Activated CD8-positive, alpha-beta T cell treated with anti-CD3 and anti-CD28 coated beads, Interleukin-2, amount 10 ng/mL, durations not matched to agents 7 days and 5 days (primary cell): ENCODE measurements around the gene TMC4. TPM values are rescaled to one million over a fixed set of nuclear protein-coding genes. Genes with fewer than 3 reads are reported as not detected.

Experiments used
- ATAC-seq: fragments of 150-1000 bp; cut with Tn5 transposase; one replicate; pipeline ENCODE4 v1.10.0; 2021; ENCODE audit warnings: moderate library complexity
- CTCF ChIA-PET: fragments of 350-600 bp; sonication (Branson Sonifier 250); formaldehyde crosslinking; loops from one replicate; lab custom pipeline; 2021; ENCODE audit warnings: antibody characterized with exemption; lab: Charles Lee
- POLR2A ChIA-PET: fragments of 350-600 bp; sonication (Branson Sonifier 250); formaldehyde crosslinking; loops from one replicate; lab custom pipeline; 2021; ENCODE audit warnings: antibody characterized with exemption; lab: Charles Lee
- DNase-seq: peaks from one replicate; pipeline ENCODE4 v3.0.0-alpha.2; 2020
- H3K27ac Mint-ChIP-seq: one replicate; pipeline ENCODE4 v1.8.0; 2021; ENCODE audit warnings: mild to moderate bottlenecking, mixed read lengths
- H3K27me3 Mint-ChIP-seq: one replicate; pipeline ENCODE4 v1.8.0; 2021; ENCODE audit warnings: low read depth, mixed read lengths
- H3K36me3 Mint-ChIP-seq: one replicate; pipeline ENCODE4 v1.8.0; 2021; ENCODE audit warnings: low read depth, mixed read lengths
- H3K4me1 Mint-ChIP-seq: one replicate; pipeline ENCODE4 v1.8.0; 2021; ENCODE audit warnings: low read depth, mixed read lengths
- H3K4me3 Mint-ChIP-seq: one replicate; pipeline ENCODE4 v1.8.0; 2021; ENCODE audit warnings: mild to moderate bottlenecking, mixed read lengths
- H3K9me3 Mint-ChIP-seq: one replicate; pipeline ENCODE4 v1.8.0; 2022; ENCODE audit warnings: mixed read lengths; ENCODE audit not compliant: insufficient read depth
- total RNA-seq, 2 experiments: library from RNA; stranded (reverse); gene quantifications; one replicate each; pipeline ENCODE4 v1.2.3, GENCODE V29; 2021

The TMC4 gene
- total RNA-seq, 2 experiments from 2014 or later: 0.55 to 0.76 TPM

GRCh38 chr19:54137699-54138488, 35.1 kb downstream of the TMC4 start, which contains the start of gene CNOT3:
TSS of gene CNOT3 (plus strand) at chr19:54137762. CDS start at chr19:54142979, 5,217 bp downstream.
- Mint-ChIP-seq H3K36me3 (peaks cover 32% of the 10 kb centered on the region), H3K4me3 (peak within 1 kb of the TSS; percentile 84), H3K27ac (peak within 1 kb of the TSS; percentile 92), H3K27me3 (no peaks in the 10 kb centered on the region), H3K9me3 (no peaks in the 10 kb centered on the region), H3K4me1 (peaks cover 45% of the 10 kb centered on the region)
- ChIA-PET CTCF (interaction anchor here (1.0 to 2.2 kb wide), 11 partner anchors 17 to 1516 kb away, joined by 3 to 7 read pairs (median 4); partner anchors contain the start of genes LENG1 and MBOAT7), POLR2A (interaction anchor here (0.5 to 2.5 kb wide), 10 partner anchors 10 to 1516 kb away, joined by 3 to 20 read pairs (median 4); partner anchors contain the start of genes LENG1, MYADM, PRPF31 and TFPT)
- DNase-seq (peak; percentile 44), ATAC-seq (no peak)

GRCh38 chr19:54136864-54137698, 35.9 kb downstream of the TMC4 start:
- ChIA-PET POLR2A (interaction anchor here (0.5 to 2.3 kb wide), 13 partner anchors 11 to 1517 kb away, joined by 3 to 20 read pairs (median 3); partner anchors contain the start of genes LENG1, MYADM, PRPF31 and TFPT), CTCF (interaction anchor here (1.0 to 2.2 kb wide), 13 partner anchors 14 to 1517 kb away, joined by 3 to 7 read pairs (median 3); partner anchors contain the start of genes LENG1, MBOAT7, PRPF31 and TFPT)
- Mint-ChIP-seq H3K27ac (peak overlapping the region; percentile 92), H3K27me3 (no peaks in the 10 kb centered on the region), H3K4me1 (peaks cover 45% of the 10 kb centered on the region), H3K36me3 (peaks cover 24% of the 10 kb centered on the region), H3K9me3 (no peaks in the 10 kb centered on the region), H3K4me3 (peak overlapping the region; percentile 84)
- peak; percentile 88 for ATAC-seq
- peak; percentile 100 for DNase-seq

- peak overlapping the region; percentile 84 for H3K4me3 Mint-ChIP-seq
- ATAC-seq (no peak), DNase-seq (no peak)
- CTCF ChIA-PET: interaction anchor here (1.0 to 2.2 kb wide), 11 partner anchors 14 to 253 kb away, joined by 3 to 7 read pairs (median 3); partner anchors contain the start of genes LENG1, PRPF31 and TFPT
- peaks cover 45% of the 10 kb centered on the region for H3K4me1 Mint-ChIP-seq
- H3K9me3 Mint-ChIP-seq: no peaks in the 10 kb centered on the region
- no peaks in the 10 kb centered on the region for H3K27me3 Mint-ChIP-seq
- POLR2A ChIA-PET: interaction anchor here (0.8 to 2.3 kb wide), 9 partner anchors 12 to 65 kb away, joined by 3 to 20 read pairs (median 4); partner anchors contain the start of genes LENG1, PRPF31 and TFPT
- H3K36me3 Mint-ChIP-seq: peaks cover 25% of the 10 kb centered on the region
- H3K27ac Mint-ChIP-seq: peak overlapping the region; percentile 92
Measured at GRCh38 chr19:54136086-54136863, 36.7 kb downstream of the TMC4 start.

GRCh38 chr19:54133957-54134590, 38.9 kb downstream of the TMC4 start:
- Mint-ChIP-seq H3K36me3 (peaks cover 16% of the 10 kb centered on the region), H3K27me3 (no peaks in the 10 kb centered on the region), H3K27ac (peak overlapping the region; percentile 76), H3K4me3 (no peak overlapping the region), H3K9me3 (no peaks in the 10 kb centered on the region), H3K4me1 (peaks cover 25% of the 10 kb centered on the region)
- ATAC-seq: no peak
- no peak for DNase-seq
- POLR2A ChIA-PET: no interaction called here
- CTCF ChIA-PET: no interaction called here

- POLR2A ChIA-PET: no interaction called here
- H3K27me3 Mint-ChIP-seq: no peaks in the 10 kb centered on the region
- CTCF ChIA-PET: no interaction called here
- peaks cover 19% of the 10 kb centered on the region for H3K4me1 Mint-ChIP-seq
- H3K36me3 Mint-ChIP-seq: peaks cover 14% of the 10 kb centered on the region
- DNase-seq (peak; percentile 41), ATAC-seq (no peak)
- H3K9me3 Mint-ChIP-seq: no peaks in the 10 kb centered on the region
- no peak overlapping the region for H3K27ac Mint-ChIP-seq
- no peak overlapping the region for H3K4me3 Mint-ChIP-seq
Measured at GRCh38 chr19:54133312-54133956, 39.5 kb downstream of the TMC4 start.

- no peak overlapping the region for H3K27ac Mint-ChIP-seq
- no peak overlapping the region for H3K4me3 Mint-ChIP-seq
- DNase-seq: no peak
- ChIA-PET CTCF (no interaction called here), POLR2A (interaction anchor here (1.3 kb wide), 1 partner anchor 14 kb away, joined by 4 read pairs; the partner anchor contains the start of genes PRPF31 and TFPT)
- no peaks in the 10 kb centered on the region for H3K9me3 Mint-ChIP-seq
- H3K27me3 Mint-ChIP-seq: no peaks in the 10 kb centered on the region
- ATAC-seq: no peak
- H3K36me3 Mint-ChIP-seq: peaks cover 30% of the 10 kb centered on the region
- H3K4me1 Mint-ChIP-seq: peaks cover 5% of the 10 kb centered on the region
Measured at GRCh38 chr19:54129617-54129996, 43.4 kb downstream of the TMC4 start.

GRCh38 chr19:54128796-54129616, 44.0 kb downstream of the TMC4 start:
- POLR2A ChIA-PET: interaction anchor here (1.3 kb wide), 1 partner anchor 14 kb away, joined by 4 read pairs; the partner anchor contains the start of genes PRPF31 and TFPT
- Mint-ChIP-seq H3K9me3 (no peaks in the 10 kb centered on the region), H3K27me3 (no peaks in the 10 kb centered on the region), H3K4me3 (no peak overlapping the region), H3K27ac (no peak overlapping the region), H3K4me1 (no peaks in the 10 kb centered on the region), H3K36me3 (peaks cover 28% of the 10 kb centered on the region)
- DNase-seq (no peak), ATAC-seq (no peak)
- CTCF ChIA-PET: no interaction called here

GRCh38 chr19:54128441-54128725, 44.6 kb downstream of the TMC4 start:
- ChIA-PET POLR2A (no interaction called here), CTCF (no interaction called here)
- Mint-ChIP-seq H3K9me3 (no peaks in the 10 kb centered on the region), H3K4me3 (no peak overlapping the region), H3K4me1 (no peaks in the 10 kb centered on the region), H3K27ac (no peak overlapping the region), H3K36me3 (peaks cover 33% of the 10 kb centered on the region), H3K27me3 (no peaks in the 10 kb centered on the region)
- no peak for ATAC-seq
- DNase-seq: no peak

GRCh38 chr19:54127688-54128440, 45.1 kb downstream of the TMC4 start:
- H3K9me3 Mint-ChIP-seq: no peaks in the 10 kb centered on the region
- DNase-seq: no peak
- CTCF ChIA-PET: no interaction called here
- H3K4me1 Mint-ChIP-seq: no peaks in the 10 kb centered on the region
- H3K27me3 Mint-ChIP-seq: no peaks in the 10 kb centered on the region
- ATAC-seq: no peak
- POLR2A ChIA-PET: no interaction called here
- peaks cover 35% of the 10 kb centered on the region for H3K36me3 Mint-ChIP-seq
- H3K27ac Mint-ChIP-seq: no peak overlapping the region
- H3K4me3 Mint-ChIP-seq: no peak overlapping the region
